ENCODE results near the gene TMA7.

- no peak for TF ChIP-seq CTCF (IDR thresholded peaks at IDR 0.05; ENCODE audit: low read depth, low read length, missing input control)
- no peak for TF ChIP-seq MAX (IDR thresholded peaks at IDR 0.05)
- TF ChIP-seq RXRA (IDR thresholded peaks at IDR 0.05) = no peak
- TF ChIP-seq ZBTB33 (IDR thresholded peaks at IDR 0.05) = no peak
- TF ChIP-seq TAF1 (conservative IDR thresholded peaks at IDR 0.05) = no peak
- no peak for TF ChIP-seq REST (IDR thresholded peaks at IDR 0.05)
- TF ChIP-seq HNF4A (conservative IDR thresholded peaks at IDR 0.05) = no peak
- TF ChIP-seq FOXA1 (IDR thresholded peaks at IDR 0.05) = no peak
- TF ChIP-seq RAD21 (IDR thresholded peaks at IDR 0.05) = no peak
- TF ChIP-seq YY1 (IDR thresholded peaks at IDR 0.05) = no peak
- no peak for TF ChIP-seq JUND (IDR thresholded peaks at IDR 0.05)
- no peak for TF ChIP-seq SP1 (IDR thresholded peaks at IDR 0.05)
- TF ChIP-seq EGR1 (IDR thresholded peaks at IDR 0.05; ENCODE audit: low read depth in 2 of 2) = no peak
Measured at GRCh38 chr3:48478626-48479555, 38.8 kb downstream of the TMA7 start.

Data from liver (tissue), 3 donors.